Colonic mucosa (tissue), 4 donors: Measurements from ENCODE around the gene CLEC2L. TPM values are rescaled to one million over a fixed set of nuclear protein-coding genes. Genes with fewer than 3 reads are reported as not detected.

ENCODE experiments used
- DNase-seq: peaks from one replicate; pipeline ENCODE4 v3.0.0-alpha.2; 2020
- H3K27ac ChIP-seq: fragments of 200-600 bp; one replicate; pipeline ENCODE4 v1.8.0; 2021
- H3K27me3 ChIP-seq: fragments of 200-600 bp; one replicate; pipeline ENCODE4 v1.8.0; 2021
- H3K36me3 ChIP-seq: fragments of 200-600 bp; one replicate; pipeline ENCODE4 v1.8.0; 2021
- H3K4me1 ChIP-seq: fragments of 200-600 bp; one replicate; pipeline ENCODE4 v1.8.0; 2021; ENCODE audit warnings: mild to moderate bottlenecking
- H3K4me3 ChIP-seq: fragments of 200-600 bp; one replicate; pipeline ENCODE4 v1.8.0; 2021
- H3K9ac ChIP-seq, 2 donors: one replicate each; pipeline ENCODE4 v1.7.0; 2013; ENCODE audit warnings: control low read depth in 2 of 2, low read depth in 2 of 2, low read length in 2 of 2
- H3K9me3 ChIP-seq: fragments of 200-600 bp; one replicate; pipeline ENCODE4 v1.8.0; 2021
- CTCF ChIP-seq: fragments of 200-600 bp; IDR thresholded peaks from one replicate; pipeline ENCODE4 v1.8.0; 2022; ENCODE audit warnings: antibody characterized with exemption, mild to moderate bottlenecking
- intact Hi-C: fragments of 100-400 bp; cut with DNase I; formaldehyde crosslinking; loops from one replicate; pipeline ENCODE4 v1.14.1; 2022
- total RNA-seq, 2 donors: library from RNA; stranded (reverse); fragmentation: NEBNext Ultra II Directional in 1 of 2; extraction: Animal tissue kit (Norgen Biotek cat#: 25700) in 1 of 2; gene quantifications; one replicate each; pipeline ENCODE4 v1.2.1, GENCODE V29; 2021
- donor health status: healthy.
- donor health status: DM: no; HTN: no; CAD: no.
- donor health status: DM: no; HTN: no; CAD: no.

Gene CLEC2L
- total RNA-seq, 2 donors from 2014 or later = not detected

- Histone ChIP-seq H3K9me3 (no peaks in the 10 kb centered on the region), H3K36me3 (no peaks in the 10 kb centered on the region), H3K4me3 (no peak overlapping the region), H3K27ac (no peak overlapping the region), H3K27me3 (no peaks in the 10 kb centered on the region), H3K4me1 (no peaks in the 10 kb centered on the region), H3K9ac (no peak overlapping the region)
- no peak for DNase-seq
- TF ChIP-seq CTCF = no peak
- intact Hi-C loops = no loop called here
Measured at GRCh38 chr7:139560199-139560598, 36.7 kb downstream of the CLEC2L start.

GRCh38 chr7:139560678-139561077 is 37.2 kb downstream of the CLEC2L start:
- DNase-seq = peak; percentile 87
- Histone ChIP-seq H3K36me3 (no peaks in the 10 kb centered on the region), H3K27me3 (no peaks in the 10 kb centered on the region), H3K27ac (no peak overlapping the region), H3K4me3 (no peak overlapping the region), H3K9me3 (no peaks in the 10 kb centered on the region), H3K4me1 (no peaks in the 10 kb centered on the region), H3K9ac (no peak overlapping the region)
- no peak for TF ChIP-seq CTCF
- intact Hi-C loops = no loop called here

- DNase-seq = no peak
- Histone ChIP-seq H3K4me1 (no peaks in the 10 kb centered on the region), H3K27ac (no peak overlapping the region), H3K27me3 (no peaks in the 10 kb centered on the region), H3K9ac (no peak overlapping the region), H3K4me3 (no peak overlapping the region), H3K36me3 (no peaks in the 10 kb centered on the region), H3K9me3 (no peaks in the 10 kb centered on the region)
- intact Hi-C loops = no loop called here
- no peak for TF ChIP-seq CTCF
Measured at GRCh38 chr7:139562491-139562890, 39.0 kb downstream of the CLEC2L start.

- Histone ChIP-seq H3K9me3 (no peaks in the 10 kb centered on the region), H3K9ac (no peak overlapping the region), H3K36me3 (no peaks in the 10 kb centered on the region), H3K27me3 (no peaks in the 10 kb centered on the region), H3K4me3 (no peak overlapping the region), H3K4me1 (no peaks in the 10 kb centered on the region), H3K27ac (no peak overlapping the region)
- no peak for TF ChIP-seq CTCF
- DNase-seq = no peak
- intact Hi-C loops = no loop called here
Measured at GRCh38 chr7:139562961-139563565, 39.6 kb downstream of the CLEC2L start.

GRCh38 chr7:139563856-139564255 is 40.4 kb downstream of the CLEC2L start:
- Histone ChIP-seq H3K9ac (no peak overlapping the region), H3K27me3 (no peaks in the 10 kb centered on the region), H3K36me3 (no peaks in the 10 kb centered on the region), H3K4me1 (no peaks in the 10 kb centered on the region), H3K4me3 (no peak overlapping the region), H3K27ac (no peak overlapping the region), H3K9me3 (no peaks in the 10 kb centered on the region)
- TF ChIP-seq CTCF = no peak
- intact Hi-C loops = no loop called here
- DNase-seq = no peak
